Naive thymus-derived CD8-positive, alpha-beta T cell (primary cell): Measurements from ENCODE around the gene XRN2. TPM values are rescaled to one million over a fixed set of nuclear protein-coding genes. Genes with fewer than 3 reads are reported as not detected.

Source experiments
- ATAC-seq, 2 donors: fragments of 150-1000 bp; cut with Tn5 transposase in 1 of 2; sonication (Bioruptor Pico), chemical (Tn5 transposase) in 1 of 2; 1 replicate in 1 of 2; 2 replicates in 1 of 2; pipeline ENCODE4 v1.10.0; 2021; ENCODE audit warnings: mild to moderate bottlenecking in 2 of 2, moderate library complexity in 2 of 2
- POLR2A ChIA-PET: fragments of 350-600 bp; sonication (Branson Sonifier 250); formaldehyde crosslinking; loops from one replicate; lab custom pipeline; 2021; ENCODE audit warnings: antibody characterized with exemption; lab: Charles Lee
- DNase-seq, 10 donors: peaks; one replicate each; pipeline versions ENCODE4 v3.0.0 to v3.0.0-alpha.2; 2020 to 2022
- H3K27ac Mint-ChIP-seq, 10 donors: one replicate each; pipeline ENCODE4 v1.8.0; 2020 to 2022; ENCODE audit warnings: mild to moderate bottlenecking in 10 of 10, mixed read lengths in 10 of 10, moderate library complexity in 4 of 10, inconsistent platforms in 1 of 10
- H3K27me3 Mint-ChIP-seq, 5 donors: one replicate each; pipeline ENCODE4 v1.8.0; 2021 to 2022; ENCODE audit warnings: mixed read lengths in 5 of 5
- H3K36me3 Mint-ChIP-seq, 3 donors: one replicate each; pipeline ENCODE4 v1.8.0; 2020 to 2022; ENCODE audit warnings: mixed read lengths in 3 of 3, mild to moderate bottlenecking in 2 of 3, inconsistent platforms in 1 of 3
- H3K4me1 Mint-ChIP-seq, 4 donors: one replicate each; pipeline ENCODE4 v1.8.0; 2021 to 2022; ENCODE audit warnings: mixed read lengths in 4 of 4
- H3K4me3 Mint-ChIP-seq, 10 donors: one replicate each; pipeline ENCODE4 v1.8.0; 2020 to 2022; ENCODE audit warnings: mild to moderate bottlenecking in 10 of 10, mixed read lengths in 10 of 10, moderate library complexity in 6 of 10, inconsistent platforms in 1 of 10
- H3K9me3 Mint-ChIP-seq, 9 donors: one replicate each; pipeline ENCODE4 v1.8.0; 2020 to 2022; ENCODE audit warnings: mixed read lengths in 9 of 9, mild to moderate bottlenecking in 3 of 9, inconsistent platforms in 1 of 9, moderate library complexity in 1 of 9
- polyA plus RNA-seq, 3 donors: library from polyadenylated mRNA; unstranded; fragments of 300-500 nt; fragmentation: Illumina TruSeq; gene quantifications; one replicate each; pipeline ENCODE4 v1.2.3, GENCODE V29; 2021
- total RNA-seq, 8 experiments: library from RNA in 2 of 8; stranded (reverse) in 2 of 8; gene quantifications; one replicate each; pipeline ENCODE4 v1.2.3 and lab custom pipeline; 2021 to 2026

The XRN2 gene, protein sequence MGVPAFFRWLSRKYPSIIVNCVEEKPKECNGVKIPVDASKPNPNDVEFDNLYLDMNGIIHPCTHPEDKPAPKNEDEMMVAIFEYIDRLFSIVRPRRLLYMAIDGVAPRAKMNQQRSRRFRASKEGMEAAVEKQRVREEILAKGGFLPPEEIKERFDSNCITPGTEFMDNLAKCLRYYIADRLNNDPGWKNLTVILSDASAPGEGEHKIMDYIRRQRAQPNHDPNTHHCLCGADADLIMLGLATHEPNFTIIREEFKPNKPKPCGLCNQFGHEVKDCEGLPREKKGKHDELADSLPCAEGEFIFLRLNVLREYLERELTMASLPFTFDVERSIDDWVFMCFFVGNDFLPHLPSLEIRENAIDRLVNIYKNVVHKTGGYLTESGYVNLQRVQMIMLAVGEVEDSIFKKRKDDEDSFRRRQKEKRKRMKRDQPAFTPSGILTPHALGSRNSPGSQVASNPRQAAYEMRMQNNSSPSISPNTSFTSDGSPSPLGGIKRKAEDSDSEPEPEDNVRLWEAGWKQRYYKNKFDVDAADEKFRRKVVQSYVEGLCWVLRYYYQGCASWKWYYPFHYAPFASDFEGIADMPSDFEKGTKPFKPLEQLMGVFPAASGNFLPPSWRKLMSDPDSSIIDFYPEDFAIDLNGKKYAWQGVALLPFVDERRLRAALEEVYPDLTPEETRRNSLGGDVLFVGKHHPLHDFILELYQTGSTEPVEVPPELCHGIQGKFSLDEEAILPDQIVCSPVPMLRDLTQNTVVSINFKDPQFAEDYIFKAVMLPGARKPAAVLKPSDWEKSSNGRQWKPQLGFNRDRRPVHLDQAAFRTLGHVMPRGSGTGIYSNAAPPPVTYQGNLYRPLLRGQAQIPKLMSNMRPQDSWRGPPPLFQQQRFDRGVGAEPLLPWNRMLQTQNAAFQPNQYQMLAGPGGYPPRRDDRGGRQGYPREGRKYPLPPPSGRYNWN
- total RNA-seq (10 to 100 TPM; 62.1 to 65.4 TPM), polyA plus RNA-seq (10 to 100 TPM; 71.1 to 77.3 (median 72.5) TPM), total RNA-seq (lab: John Stamatoyannopoulos, UW) (153 to 305 (median 187) reads per million in 6 experiments)

DNA sequence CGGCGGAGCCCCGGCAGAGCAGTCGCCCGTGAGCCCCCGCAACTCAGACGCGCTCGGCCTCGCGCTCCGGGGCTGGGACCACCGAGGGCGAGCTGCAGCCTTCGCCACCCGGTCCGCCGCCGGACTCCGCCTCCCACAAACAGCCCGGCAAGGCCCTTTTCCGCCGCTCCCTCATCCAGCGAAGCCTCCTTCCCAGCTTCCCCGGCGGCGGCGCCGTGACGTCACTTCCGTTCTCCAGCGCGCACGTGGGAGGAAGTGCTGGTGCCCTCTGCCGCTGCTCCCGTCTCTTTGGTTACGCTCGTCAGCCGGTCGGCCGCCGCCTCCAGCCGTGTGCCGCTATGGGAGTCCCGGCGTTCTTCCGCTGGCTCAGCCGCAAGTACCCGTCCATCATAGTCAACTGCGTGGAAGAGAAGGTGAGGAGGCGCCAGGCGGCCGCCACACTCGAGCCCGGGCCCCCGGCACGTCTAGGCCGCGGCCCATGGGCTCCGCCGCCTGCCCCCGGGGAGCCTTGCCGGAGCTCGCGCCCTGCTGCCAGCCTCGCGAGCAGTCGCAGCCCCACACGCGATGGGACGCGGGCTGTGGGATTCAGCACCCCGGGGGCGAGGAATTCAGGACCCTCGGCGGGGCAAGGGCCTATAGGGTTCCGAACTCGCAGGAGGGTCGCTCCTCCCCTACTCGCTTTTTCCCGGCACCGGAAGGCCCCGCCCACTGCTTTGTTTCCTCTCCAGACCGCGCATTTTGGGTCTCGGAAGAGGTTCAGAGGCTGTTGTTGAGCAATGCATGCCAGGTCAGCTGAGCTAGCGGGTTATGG, at the start of gene XRN2:
XRN2 (plus strand) TSS at position 271 of the 811 bp plus-strand sequence; CDS start at position 339, 68 bp downstream.
- Mint-ChIP-seq H3K4me3 (peak within 1 kb of the TSS; percentile 95 to 99 (median 96)), H3K36me3 (peaks cover 2 to 9% (median 9%) of the 10 kb centered on the region in 3 donors), H3K27ac (peak within 1 kb of the TSS; percentile 97 to 99 (median 99)), H3K9me3 (peaks cover 0 to 2% (median 0%) of the 10 kb centered on the region in 9 donors), H3K4me1 (peaks cover 21 to 42% (median 28%) of the 10 kb centered on the region in 4 donors), H3K27me3 (peaks cover 0 to 2% (median 0%) of the 10 kb centered on the region in 5 donors)
- ATAC-seq (peak; percentile 84 to 86), DNase-seq (peak; percentile 90 to 96 (median 93))
- POLR2A ChIA-PET = interaction anchor here (0.5 to 2.6 kb wide), 9 partner anchors 9 to 1238 kb away, joined by 3 to 8 read pairs (median 4); partner anchors contain the start of gene KIZ

DNA sequence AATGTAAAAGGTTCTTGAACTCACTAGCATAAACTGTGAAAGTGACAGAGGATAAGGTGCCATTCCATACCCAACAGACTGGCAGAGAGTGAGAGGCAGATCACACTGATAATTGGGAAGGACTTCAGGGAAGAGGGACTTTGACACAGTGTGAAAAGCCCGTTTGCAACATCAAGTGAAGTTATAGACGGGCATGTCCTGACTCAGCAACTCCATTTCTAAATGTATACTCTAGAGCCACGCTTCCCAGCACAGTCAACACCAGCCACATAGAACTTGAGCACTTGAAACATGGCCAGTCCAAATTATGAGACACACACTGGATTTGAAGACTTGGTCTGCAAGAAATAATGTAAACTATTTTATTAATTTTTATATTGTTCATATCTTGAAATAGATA, 45.9 kb upstream of the XRN2 start:
- Mint-ChIP-seq H3K4me1 (no peaks in the 10 kb centered on the region), H3K36me3 (no peaks in the 10 kb centered on the region), H3K27ac (no peak overlapping the region), H3K9me3 (peaks cover 0 to 2% (median 0%) of the 10 kb centered on the region in 9 donors), H3K4me3 (no peak overlapping the region), H3K27me3 (peaks cover 0 to 3% (median 0%) of the 10 kb centered on the region in 5 donors)
- DNase-seq (no peak), ATAC-seq (no peak)
- POLR2A ChIA-PET = no interaction called here

DNA sequence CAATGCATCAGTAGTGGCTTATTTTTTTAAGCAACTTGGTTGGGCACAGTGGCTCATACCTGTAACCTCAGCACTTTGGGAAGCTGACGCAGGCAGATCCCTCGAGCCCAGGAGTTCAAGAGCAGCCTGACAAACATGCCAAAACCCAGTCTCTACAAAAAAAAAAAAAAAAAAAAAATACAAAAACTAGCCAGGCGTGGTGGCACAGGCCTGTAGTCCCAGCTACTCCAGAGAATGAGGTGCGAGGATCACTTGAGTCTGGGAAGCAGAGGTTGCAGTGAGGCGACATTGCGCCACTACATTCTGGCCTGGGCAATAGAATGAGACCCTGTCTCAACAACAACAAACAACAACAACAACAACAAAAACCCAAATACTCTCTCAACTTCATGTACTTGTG, 44.7 kb upstream of the XRN2 start:
- peaks cover 0 to 7% (median 2%) of the 10 kb centered on the region in 5 donors for H3K27me3 Mint-ChIP-seq
- no peak overlapping the region for H3K27ac Mint-ChIP-seq
- no peak overlapping the region for H3K4me3 Mint-ChIP-seq
- no peaks in the 10 kb centered on the region for H3K36me3 Mint-ChIP-seq
- POLR2A ChIA-PET = no interaction called here
- H3K9me3 Mint-ChIP-seq = peaks cover 0 to 2% (median 0%) of the 10 kb centered on the region in 9 donors
- H3K4me1 Mint-ChIP-seq = no peaks in the 10 kb centered on the region
- DNase-seq (no peak), ATAC-seq (no peak)

DNA sequence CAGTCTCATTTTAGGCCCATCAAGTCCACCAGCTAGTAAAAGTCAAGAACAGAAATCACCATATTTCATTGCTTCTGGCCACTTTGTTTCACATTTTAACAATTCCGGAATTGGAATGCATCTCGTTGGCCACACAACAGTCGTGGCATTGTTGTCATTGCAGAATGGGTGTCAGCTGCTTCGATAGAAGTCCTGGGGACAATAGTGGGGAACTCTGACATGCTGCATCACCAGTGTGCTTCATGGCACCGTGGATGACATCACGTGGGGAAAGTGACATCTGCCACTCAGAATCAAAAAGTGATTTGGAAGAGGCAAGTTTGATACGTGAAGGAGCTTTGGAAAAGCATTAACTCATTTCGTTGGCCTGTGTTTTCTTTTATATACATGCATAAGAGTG, 43.8 kb upstream of the XRN2 start:
- H3K27ac Mint-ChIP-seq = no peak overlapping the region
- ATAC-seq (no peak), DNase-seq (no peak)
- H3K36me3 Mint-ChIP-seq = no peaks in the 10 kb centered on the region
- H3K4me3 Mint-ChIP-seq = no peak overlapping the region
- H3K4me1 Mint-ChIP-seq = no peaks in the 10 kb centered on the region
- POLR2A ChIA-PET = no interaction called here
- H3K27me3 Mint-ChIP-seq = peaks cover 1 to 10% (median 3%) of the 10 kb centered on the region in 5 donors
- peaks cover 0 to 2% (median 0%) of the 10 kb centered on the region in 9 donors for H3K9me3 Mint-ChIP-seq

DNA sequence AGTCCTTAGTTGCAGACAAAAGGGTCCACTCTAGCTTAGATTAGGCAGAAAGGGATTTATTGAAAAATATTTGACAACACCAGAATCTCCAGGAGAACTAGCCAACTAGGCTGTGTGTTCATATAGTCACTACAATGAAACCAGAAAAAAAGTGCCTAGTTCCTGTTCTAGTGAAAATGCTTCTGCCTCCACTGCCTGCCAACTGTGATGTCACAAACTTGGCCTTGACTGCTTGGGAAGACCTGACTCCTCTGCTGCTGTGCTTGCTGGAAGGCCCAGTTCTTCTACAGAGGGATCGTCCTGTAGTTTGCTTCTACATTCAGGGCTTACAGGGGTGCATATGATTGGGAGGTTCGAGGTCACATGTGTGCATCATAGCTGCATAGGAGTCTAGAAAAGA, 40.3 kb upstream of the XRN2 start:
- POLR2A ChIA-PET = no interaction called here
- Mint-ChIP-seq H3K4me3 (no peak overlapping the region), H3K4me1 (peaks cover 0 to 2% (median 0%) of the 10 kb centered on the region in 4 donors), H3K36me3 (peaks cover 0 to 5% (median 3%) of the 10 kb centered on the region in 3 donors), H3K27me3 (peaks cover 1 to 17% (median 15%) of the 10 kb centered on the region in 5 donors), H3K9me3 (peaks cover 0 to 4% (median 0%) of the 10 kb centered on the region in 9 donors), H3K27ac (no peak overlapping the region)
- ATAC-seq = no peak
- no peak for DNase-seq

DNA sequence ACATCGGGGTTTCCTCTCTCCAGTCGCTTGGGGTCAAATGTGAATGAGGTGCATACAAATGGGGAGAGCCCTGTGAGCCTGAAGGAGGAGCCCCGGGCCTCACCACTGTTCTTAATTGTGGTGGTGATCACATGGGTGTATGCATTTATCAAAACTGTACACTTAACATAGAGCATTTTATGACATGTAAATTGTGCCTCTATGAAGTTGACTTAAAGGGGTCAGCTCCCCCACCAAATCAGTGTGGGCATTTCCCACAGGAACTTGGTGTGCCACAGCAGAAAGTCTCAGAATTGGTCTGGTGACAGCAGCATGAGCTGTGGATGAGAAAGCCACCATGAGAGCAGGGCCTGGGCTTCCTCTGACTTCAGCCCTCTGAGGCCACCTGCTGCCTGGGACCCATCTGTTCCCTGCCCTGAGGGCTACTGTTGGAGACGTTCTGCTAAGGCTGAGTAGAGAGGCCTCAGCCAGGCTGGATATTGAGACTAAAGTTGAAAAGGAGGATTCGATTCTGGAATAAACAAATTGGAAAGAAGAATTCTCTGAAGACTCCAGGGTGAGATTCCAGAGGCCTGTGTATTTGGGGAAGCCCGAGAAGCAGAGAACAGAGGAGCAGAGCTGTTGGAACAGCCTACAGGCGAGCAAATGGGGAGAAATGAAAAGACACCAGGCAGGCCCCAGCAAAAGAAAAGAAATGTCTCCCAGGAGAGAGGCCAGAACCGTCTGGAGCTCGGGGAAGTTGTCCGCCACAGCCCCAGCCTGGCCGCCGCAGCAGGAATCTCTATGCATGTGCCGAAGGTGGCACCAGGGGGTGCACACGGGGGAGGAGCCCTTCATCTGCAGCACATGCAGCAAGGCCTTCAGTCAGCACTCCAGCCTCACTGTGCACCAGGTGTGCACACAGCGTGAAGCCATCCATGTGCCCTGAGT, 37.6 kb upstream of the XRN2 start:
- Mint-ChIP-seq H3K4me3 (no peak overlapping the region), H3K27me3 (peaks cover 0 to 17% (median 16%) of the 10 kb centered on the region in 5 donors), H3K36me3 (peaks cover 0 to 5% (median 3%) of the 10 kb centered on the region in 3 donors), H3K9me3 (peaks cover 0 to 5% (median 0%) of the 10 kb centered on the region in 9 donors), H3K4me1 (peaks cover 0 to 2% (median 0%) of the 10 kb centered on the region in 4 donors), H3K27ac (no peak overlapping the region)
- DNase-seq (no peak), ATAC-seq (no peak)
- POLR2A ChIA-PET = no interaction called here

DNA sequence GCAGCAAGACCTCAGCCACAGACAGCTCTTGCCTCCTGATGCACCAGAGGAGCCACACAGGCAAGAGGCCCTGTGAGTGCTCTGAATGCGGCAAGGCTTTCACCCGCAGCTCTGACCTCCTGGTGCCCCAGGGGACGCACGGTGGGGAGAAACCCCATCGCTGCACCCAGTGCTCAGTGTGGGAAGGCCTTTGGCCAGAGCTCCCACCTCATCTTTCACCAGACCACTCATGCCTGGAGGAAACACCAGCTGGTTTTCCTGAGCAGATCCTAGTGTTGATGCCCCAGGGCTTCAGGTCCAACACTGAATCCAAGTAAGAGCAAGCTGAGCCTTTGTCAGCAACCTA, 37.0 kb upstream of the XRN2 start:
- peaks cover 0 to 5% (median 3%) of the 10 kb centered on the region in 3 donors for H3K36me3 Mint-ChIP-seq
- peaks cover 0 to 17% (median 16%) of the 10 kb centered on the region in 5 donors for H3K27me3 Mint-ChIP-seq
- H3K9me3 Mint-ChIP-seq = peaks cover 0 to 5% (median 0%) of the 10 kb centered on the region in 9 donors
- H3K27ac Mint-ChIP-seq = no peak overlapping the region
- peak overlapping the region in 1 of 10 donors; percentile 8 for H3K4me3 Mint-ChIP-seq
- peaks cover 0 to 2% (median 0%) of the 10 kb centered on the region in 4 donors for H3K4me1 Mint-ChIP-seq
- DNase-seq = no peak
- ATAC-seq = no peak
- POLR2A ChIA-PET = no interaction called here

DNA sequence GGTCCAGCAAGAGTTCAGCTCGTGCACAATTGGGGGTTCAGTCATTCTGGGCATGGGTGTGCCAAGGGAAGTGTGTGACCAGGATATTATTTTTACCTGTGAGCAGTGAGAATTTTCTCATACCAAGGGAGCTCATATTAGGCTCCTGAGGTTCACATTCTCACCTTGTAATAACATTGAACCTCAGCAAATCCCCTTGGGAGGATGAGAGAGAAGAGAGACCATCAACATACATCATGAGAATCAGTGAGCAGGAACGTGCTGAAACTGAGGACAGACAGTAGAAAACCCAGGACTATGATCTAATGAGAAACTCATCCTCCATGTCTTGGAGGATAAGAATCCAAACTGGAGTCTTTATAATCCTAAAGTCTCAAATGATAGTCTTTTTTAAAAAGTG, 33.4 kb upstream of the XRN2 start:
- H3K4me3 Mint-ChIP-seq = no peak overlapping the region
- DNase-seq = no peak
- no peak for ATAC-seq
- peaks cover 5 to 36% (median 16%) of the 10 kb centered on the region in 5 donors for H3K27me3 Mint-ChIP-seq
- peaks cover 0 to 2% (median 0%) of the 10 kb centered on the region in 4 donors for H3K4me1 Mint-ChIP-seq
- no peak overlapping the region for H3K27ac Mint-ChIP-seq
- H3K9me3 Mint-ChIP-seq = peaks cover 0 to 13% (median 0%) of the 10 kb centered on the region in 9 donors
- POLR2A ChIA-PET = no interaction called here
- H3K36me3 Mint-ChIP-seq = peaks cover 0 to 10% (median 3%) of the 10 kb centered on the region in 3 donors

DNA sequence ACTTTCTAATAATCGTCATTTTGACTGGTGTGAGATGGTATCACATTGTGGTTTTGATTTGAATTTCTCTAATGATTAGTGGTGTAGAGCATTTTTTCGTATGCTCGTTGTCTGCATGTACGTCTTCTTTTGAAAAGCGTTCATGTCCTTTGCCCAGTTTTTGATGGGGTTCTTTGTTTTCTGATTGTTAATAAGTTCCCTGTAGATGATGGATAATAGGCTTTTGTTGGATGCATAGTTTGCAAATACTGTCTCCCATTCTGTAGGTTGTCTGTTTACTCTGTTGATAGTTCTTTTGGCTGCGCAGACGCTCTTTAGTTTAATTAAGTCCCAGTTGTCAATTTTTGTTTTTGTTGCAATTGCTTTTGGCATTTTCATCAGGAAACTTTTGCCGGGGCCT, 32.3 kb upstream of the XRN2 start:
- H3K27ac Mint-ChIP-seq = no peak overlapping the region
- peaks cover 0 to 9% (median 0%) of the 10 kb centered on the region in 9 donors for H3K9me3 Mint-ChIP-seq
- POLR2A ChIA-PET = no interaction called here
- ATAC-seq (no peak), DNase-seq (no peak)
- H3K27me3 Mint-ChIP-seq = peaks cover 5 to 26% (median 17%) of the 10 kb centered on the region in 5 donors
- H3K36me3 Mint-ChIP-seq = peaks cover 0 to 10% (median 2%) of the 10 kb centered on the region in 3 donors
- no peaks in the 10 kb centered on the region for H3K4me1 Mint-ChIP-seq
- no peak overlapping the region for H3K4me3 Mint-ChIP-seq

DNA sequence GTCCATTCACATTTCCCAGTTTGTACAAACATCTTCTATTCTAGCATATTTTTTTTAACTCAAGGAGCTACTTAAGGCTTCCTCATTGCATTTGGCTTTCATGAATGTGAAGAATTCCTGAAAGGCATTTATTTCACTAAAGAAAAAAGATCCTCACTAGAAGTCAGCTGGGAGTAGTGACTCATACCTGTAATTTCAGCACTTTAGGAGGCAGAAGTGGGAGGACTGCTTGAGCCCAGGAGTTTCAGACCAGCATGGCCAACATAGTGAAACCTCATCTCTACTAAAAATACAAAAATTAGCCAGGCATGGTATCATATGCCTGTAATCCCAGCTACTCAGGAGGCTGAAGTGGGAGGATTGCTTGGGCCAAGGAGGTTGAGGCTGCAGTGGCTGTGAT, 30.9 kb upstream of the XRN2 start:
- POLR2A ChIA-PET = no interaction called here
- DNase-seq (no peak), ATAC-seq (no peak)
- Mint-ChIP-seq H3K4me3 (no peak overlapping the region), H3K27me3 (peaks cover 7 to 26% (median 17%) of the 10 kb centered on the region in 5 donors), H3K36me3 (peaks cover 0 to 10% (median 2%) of the 10 kb centered on the region in 3 donors), H3K9me3 (peaks cover 0 to 9% (median 0%) of the 10 kb centered on the region in 9 donors), H3K4me1 (no peaks in the 10 kb centered on the region), H3K27ac (no peak overlapping the region)

DNA sequence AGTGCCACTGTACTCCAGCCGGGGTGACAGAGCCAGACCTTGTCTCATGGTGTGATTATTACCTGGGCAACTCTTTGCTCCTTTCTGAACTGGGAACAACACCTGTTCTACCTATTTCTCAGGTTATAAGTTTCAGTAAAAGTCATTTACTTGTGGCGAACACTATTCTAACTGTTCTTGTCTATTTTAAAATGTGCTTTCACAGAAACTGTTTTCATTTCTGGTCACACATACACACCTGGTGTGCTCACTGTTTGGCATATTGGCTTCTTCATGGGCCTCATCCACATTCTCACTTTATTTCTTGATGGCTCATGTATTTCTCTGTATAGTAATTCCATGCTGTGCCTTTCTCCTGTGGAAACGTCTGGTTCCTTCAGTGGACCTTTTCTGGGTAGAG, 30.5 kb upstream of the XRN2 start:
- H3K27ac Mint-ChIP-seq = no peak overlapping the region
- H3K4me3 Mint-ChIP-seq = no peak overlapping the region
- H3K4me1 Mint-ChIP-seq = no peaks in the 10 kb centered on the region
- H3K36me3 Mint-ChIP-seq = peaks cover 0 to 7% (median 2%) of the 10 kb centered on the region in 3 donors
- no peak for DNase-seq
- POLR2A ChIA-PET = no interaction called here
- peaks cover 7 to 26% (median 17%) of the 10 kb centered on the region in 5 donors for H3K27me3 Mint-ChIP-seq
- ATAC-seq = no peak
- peaks cover 0 to 9% (median 0%) of the 10 kb centered on the region in 9 donors for H3K9me3 Mint-ChIP-seq
